Mucosa of descending colon (tissue), 3 donors: ENCODE data around the gene ZBTB8B. TPM values are rescaled to one million over a fixed set of nuclear protein-coding genes. Genes with fewer than 3 reads are reported as not detected.

Experiments used
- ATAC-seq: fragments of 200-7000 bp; cut with Tn5 transposase; one replicate; pipeline ENCODE4 v1.9.1; 2020; ENCODE audit warnings: mild to moderate bottlenecking, moderate library complexity
- DNase-seq, 3 donors: peaks; one replicate each; pipeline ENCODE4 v3.0.0-alpha.2; 2020
- H3K36me3 ChIP-seq: fragments of 200-600 bp; one replicate; pipeline ENCODE4 v1.8.0; 2021; ENCODE audit warnings: low read depth, mild to moderate bottlenecking
- H3K4me1 ChIP-seq: fragments of 200-600 bp; one replicate; pipeline ENCODE4 v1.8.0; 2021; ENCODE audit warnings: low read depth, mild to moderate bottlenecking
- H3K4me3 ChIP-seq: fragments of 200-600 bp; one replicate; pipeline ENCODE4 v1.8.0; 2021; ENCODE audit warnings: mild to moderate bottlenecking
- H3K9me3 ChIP-seq: fragments of 200-600 bp; one replicate; pipeline ENCODE4 v1.8.0; 2021; ENCODE audit warnings: mild to moderate bottlenecking
- intact Hi-C, 2 donors: fragments of 100-400 bp; cut with DNase I in 1 of 2; cut with micrococcal nuclease in 1 of 2; formaldehyde crosslinking; loops; one replicate each; pipeline versions ENCODE4 v1.11.0 to v1.11.1; 2022; cut with DNase I, micrococcal nuclease
- total RNA-seq, 3 donors: library from RNA; stranded (reverse); fragmentation: NEBNext Ultra II Directional in 2 of 3; extraction: Animal tissue kit (Norgen Biotek cat#: 25700) in 2 of 3; gene quantifications; one replicate each; pipeline versions ENCODE4 v1.2.1 to v1.2.4, GENCODE V29; 2021 to 2023
- TF ChIP-seq, protein P1 (sequence below): fragments of 200-600 bp; IDR thresholded peaks from one replicate; pipeline ENCODE4 v1.8.0; 2022; ENCODE audit warnings: antibody characterized with exemption, mild to moderate bottlenecking
- donor health status: DM: no; HTN: no; CAD: no; lungs with moderate emphysema.
- donor health status: DM: no; HTN: no; CAD: no.
- donor health status: DM: no; HTN: yes; CAD: no.

ZBTB8B gene
- total RNA-seq, 3 donors from 2014 or later: 0.03 TPM; not detected in 2

DNA sequence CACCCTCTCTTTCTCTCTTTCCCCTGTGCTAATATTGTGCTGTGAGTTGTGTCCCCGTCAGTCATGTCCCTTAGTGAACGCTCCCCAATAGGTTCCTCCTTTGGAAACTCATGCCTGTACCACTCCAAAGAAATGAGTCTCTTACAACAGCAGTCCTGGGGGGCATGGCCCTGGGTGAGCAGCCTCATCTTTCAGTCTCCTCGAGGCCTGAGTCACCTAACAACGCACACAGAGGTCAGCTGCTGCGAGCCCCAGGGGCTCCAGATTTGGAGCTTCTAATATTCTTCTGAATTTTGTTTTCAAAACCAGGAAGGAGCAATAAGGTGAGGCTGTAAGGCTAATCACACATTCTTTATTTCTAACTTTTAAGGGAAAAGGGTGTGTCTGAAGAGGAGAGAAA, 43.9 kb downstream of the ZBTB8B start:
- Histone ChIP-seq H3K4me1 (no peaks in the 10 kb centered on the region), H3K36me3 (no peaks in the 10 kb centered on the region), H3K9me3 (no peaks in the 10 kb centered on the region), H3K4me3 (no peak overlapping the region)
- TF ChIP-seq, protein P1, sequence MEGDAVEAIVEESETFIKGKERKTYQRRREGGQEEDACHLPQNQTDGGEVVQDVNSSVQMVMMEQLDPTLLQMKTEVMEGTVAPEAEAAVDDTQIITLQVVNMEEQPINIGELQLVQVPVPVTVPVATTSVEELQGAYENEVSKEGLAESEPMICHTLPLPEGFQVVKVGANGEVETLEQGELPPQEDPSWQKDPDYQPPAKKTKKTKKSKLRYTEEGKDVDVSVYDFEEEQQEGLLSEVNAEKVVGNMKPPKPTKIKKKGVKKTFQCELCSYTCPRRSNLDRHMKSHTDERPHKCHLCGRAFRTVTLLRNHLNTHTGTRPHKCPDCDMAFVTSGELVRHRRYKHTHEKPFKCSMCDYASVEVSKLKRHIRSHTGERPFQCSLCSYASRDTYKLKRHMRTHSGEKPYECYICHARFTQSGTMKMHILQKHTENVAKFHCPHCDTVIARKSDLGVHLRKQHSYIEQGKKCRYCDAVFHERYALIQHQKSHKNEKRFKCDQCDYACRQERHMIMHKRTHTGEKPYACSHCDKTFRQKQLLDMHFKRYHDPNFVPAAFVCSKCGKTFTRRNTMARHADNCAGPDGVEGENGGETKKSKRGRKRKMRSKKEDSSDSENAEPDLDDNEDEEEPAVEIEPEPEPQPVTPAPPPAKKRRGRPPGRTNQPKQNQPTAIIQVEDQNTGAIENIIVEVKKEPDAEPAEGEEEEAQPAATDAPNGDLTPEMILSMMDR: no peak
- intact Hi-C loops: no loop called here
- DNase-seq (no peak), ATAC-seq (no peak)

DNA sequence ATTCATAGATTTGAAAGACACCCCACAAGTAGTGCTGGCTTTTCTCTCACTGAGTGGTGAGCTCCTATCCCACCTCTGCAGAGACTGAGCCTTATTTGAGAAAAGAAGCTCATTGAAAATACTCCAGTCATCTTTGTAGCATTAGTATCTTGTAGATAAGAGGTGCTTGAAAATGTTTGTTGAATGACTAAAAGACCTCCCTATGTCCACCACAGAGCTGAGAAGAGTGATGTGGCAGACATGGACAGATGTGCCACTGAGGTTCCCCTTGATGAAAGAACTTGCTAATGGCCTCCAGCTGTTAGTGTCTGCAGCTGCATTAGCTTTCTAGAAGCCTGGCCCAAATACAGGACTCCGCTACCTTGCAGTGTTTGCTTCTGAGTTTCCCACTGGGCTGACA, 45.1 kb downstream of the ZBTB8B start:
- intact Hi-C loops: no loop called here
- H3K4me3 ChIP-seq: no peak overlapping the region
- no peaks in the 10 kb centered on the region for H3K36me3 ChIP-seq
- TF ChIP-seq, protein P1: no peak
- no peaks in the 10 kb centered on the region for H3K9me3 ChIP-seq
- DNase-seq (no peak), ATAC-seq (no peak)
- no peaks in the 10 kb centered on the region for H3K4me1 ChIP-seq

Other genes starting within 250 kb of the ZBTB8B start
- 10 to 100 TPM; 21.1 to 35.6 (median 28.0) TPM for gene TMEM234, start 242.7 kb upstream of the ZBTB8B start, total RNA-seq
- 100 to 1,000 TPM; 111 to 138 (median 115) TPM for gene EIF3I, start 242.7 kb upstream of the ZBTB8B start, total RNA-seq
- 1 to 10 TPM; 3.4 to 5.5 (median 5.5) TPM for gene FAM167B, start 217.8 kb upstream of the ZBTB8B start, total RNA-seq
- 1 to 10 TPM; 4.7 to 6.0 (median 5.9) TPM for gene LCK, start 213.8 kb upstream of the ZBTB8B start, total RNA-seq
- gene HDAC1, start 173.0 kb upstream of the ZBTB8B start, total RNA-seq: 100 to 1,000 TPM; 143 to 208 (median 203) TPM
- 100 to 1,000 TPM in 2 of 3 donors, 10 to 100 TPM in 1; 37.0 to 149 (median 140) TPM for gene MARCKSL1, start 128.8 kb upstream of the ZBTB8B start, total RNA-seq
- 10 to 100 TPM in 1 of 3 donors, 1 to 10 TPM in 2; 8.5 to 12.9 (median 9.2) TPM for gene FAM229A, start 102.6 kb upstream of the ZBTB8B start, total RNA-seq
- gene TSSK3, start 102.5 kb upstream of the ZBTB8B start, total RNA-seq: 1 to 10 TPM; 1.8 to 3.6 (median 2.3) TPM
- 10 to 100 TPM; 72.1 to 89.9 (median 73.1) TPM for gene BSDC1, start 70.6 kb upstream of the ZBTB8B start, total RNA-seq
- 1 to 10 TPM; 4.9 to 7.9 (median 5.1) TPM for gene ZBTB8A, start 74.4 kb downstream of the ZBTB8B start, total RNA-seq
- 10 to 100 TPM; 40.4 to 45.4 (median 40.9) TPM for gene ZBTB8OS, start 185.5 kb downstream of the ZBTB8B start, total RNA-seq
- 100 to 1,000 TPM; 120 to 156 (median 136) TPM for gene RBBP4, start 186.1 kb downstream of the ZBTB8B start, total RNA-seq
- gene SYNC, start 237.7 kb downstream of the ZBTB8B start, total RNA-seq: 10 to 100 TPM; 14.3 to 19.2 (median 14.6) TPM